Stimulated activated naive CD8-positive, alpha-beta T cell treated with anti-CD3 and anti-CD28 coated beads, Interleukin-15, Interleukin-2, amounts not matched to agents 100 U/mL and 50 U/mL, for 24 hours (primary cell): ENCODE data around the gene IL17RE.
"Not testable (repeated sequence)": the region's sequence is repeated elsewhere in the genome, so short reads cannot be mapped to it uniquely, and the experiment has no call there.

Experiments
- ATAC-seq: fragments of 150-1000 bp; cut with Tn5 transposase; one replicate; pipeline ENCODE4 v1.10.0; 2021
- DNase-seq: peaks from one replicate; pipeline ENCODE4 v3.0.0; 2021

The IL17RE gene

DNA sequence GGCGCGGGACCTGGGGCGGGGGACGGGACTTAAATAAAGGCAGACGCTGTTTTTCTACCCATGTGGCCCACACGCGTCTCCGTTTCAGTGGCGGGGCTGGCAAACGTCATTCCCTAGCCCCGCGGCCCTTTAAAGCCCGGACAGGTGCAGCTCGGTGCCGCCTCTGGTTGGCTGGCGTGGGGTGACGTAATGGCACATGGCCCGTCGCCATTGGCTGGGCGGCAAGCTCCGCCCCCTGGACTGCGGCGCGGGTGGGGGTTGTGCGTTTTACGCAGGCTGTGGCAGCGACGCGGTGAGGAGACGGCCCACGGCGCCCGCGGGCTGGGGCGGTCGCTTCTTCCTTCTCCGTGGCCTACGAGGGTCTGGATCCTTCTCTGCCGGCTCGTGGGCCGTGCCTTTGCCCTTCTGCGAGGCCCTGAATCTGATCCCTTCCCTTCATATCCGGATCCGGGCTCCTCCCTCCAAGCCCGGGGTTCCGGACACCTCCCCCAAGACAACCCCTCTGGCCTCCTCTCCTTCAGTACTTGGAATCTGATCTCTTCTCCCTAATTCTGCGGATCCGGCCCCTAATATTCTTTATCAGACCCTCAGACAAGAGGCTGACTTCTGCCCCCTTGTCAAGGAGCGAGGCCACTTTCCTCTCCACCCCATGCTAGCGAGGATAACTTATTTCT is 31.1 kb downstream of the IL17RE start, which contains the start of gene CRELD1:
CRELD1 (plus strand) TSS at position 274 of the 674 bp plus-strand sequence. CDS start 605 bp downstream, outside the sequence.
- DNase-seq (peak; percentile 97), ATAC-seq (peak; percentile 85)

DNA sequence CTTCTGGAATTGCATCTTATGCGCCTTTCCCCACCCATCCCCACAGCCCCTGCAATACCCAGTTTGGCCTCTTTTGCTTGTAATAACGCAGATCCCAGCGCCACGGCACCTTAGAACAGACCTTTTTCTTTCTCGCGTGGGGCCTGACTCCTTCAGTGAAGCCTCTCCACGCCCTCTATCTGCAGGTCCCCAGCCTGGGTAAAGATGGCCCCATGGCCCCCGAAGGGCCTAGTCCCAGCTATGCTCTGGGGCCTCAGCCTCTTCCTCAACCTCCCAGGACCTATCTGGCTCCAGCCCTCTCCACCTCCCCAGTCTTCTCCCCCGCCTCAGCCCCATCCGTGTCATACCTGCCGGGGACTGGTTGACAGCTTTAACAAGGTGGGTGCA is 31.6 kb downstream of the IL17RE start:
- no peak for ATAC-seq
- peak; percentile 22 for DNase-seq

DNA sequence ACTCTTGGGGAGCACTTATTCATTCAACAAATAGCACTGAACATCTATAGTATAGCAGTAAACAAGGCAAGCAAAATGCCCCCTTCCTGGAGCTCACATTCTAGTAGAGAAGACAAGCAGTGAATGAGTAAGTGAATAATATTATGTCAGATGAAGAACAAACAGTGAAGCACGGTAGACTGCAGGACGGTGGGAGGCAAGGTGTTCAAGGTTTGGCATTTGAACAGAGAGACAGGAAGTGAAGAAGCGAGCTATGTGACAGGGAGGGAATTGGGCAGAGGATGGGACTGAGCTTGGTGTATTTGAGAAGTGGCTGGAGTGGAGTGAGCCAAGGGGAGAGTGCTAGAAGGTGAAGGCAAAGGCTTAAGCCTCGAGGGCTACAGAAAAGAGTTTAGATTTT is 32.3 kb downstream of the IL17RE start:
- no peak for DNase-seq
- ATAC-seq = no peak

DNA sequence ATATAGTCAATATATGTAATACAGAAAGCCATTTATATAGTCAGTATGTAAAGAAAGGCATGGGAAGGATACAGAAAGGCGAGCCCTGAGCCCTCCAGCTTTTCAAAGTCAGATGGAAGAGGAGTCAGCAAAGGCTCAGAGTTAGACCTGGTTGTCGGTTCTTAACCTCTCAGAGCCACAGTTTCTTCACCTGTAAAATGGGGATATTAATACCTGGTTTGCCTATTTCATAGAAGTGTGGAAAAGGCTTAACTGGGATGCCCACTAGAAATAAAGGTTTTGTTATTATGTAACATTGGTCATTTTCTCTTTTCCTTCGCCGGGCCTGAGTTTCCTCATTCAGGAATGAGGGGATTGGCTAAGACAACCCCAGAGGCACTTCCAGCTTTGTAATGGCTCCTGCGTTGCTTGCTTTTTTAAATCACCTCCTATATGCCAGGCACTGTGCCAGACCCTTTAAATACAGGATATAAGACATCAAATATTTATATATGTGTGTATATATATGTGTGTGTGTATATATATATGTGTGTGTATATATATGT is 33.4 kb downstream of the IL17RE start:
- no peak for ATAC-seq

DNA sequence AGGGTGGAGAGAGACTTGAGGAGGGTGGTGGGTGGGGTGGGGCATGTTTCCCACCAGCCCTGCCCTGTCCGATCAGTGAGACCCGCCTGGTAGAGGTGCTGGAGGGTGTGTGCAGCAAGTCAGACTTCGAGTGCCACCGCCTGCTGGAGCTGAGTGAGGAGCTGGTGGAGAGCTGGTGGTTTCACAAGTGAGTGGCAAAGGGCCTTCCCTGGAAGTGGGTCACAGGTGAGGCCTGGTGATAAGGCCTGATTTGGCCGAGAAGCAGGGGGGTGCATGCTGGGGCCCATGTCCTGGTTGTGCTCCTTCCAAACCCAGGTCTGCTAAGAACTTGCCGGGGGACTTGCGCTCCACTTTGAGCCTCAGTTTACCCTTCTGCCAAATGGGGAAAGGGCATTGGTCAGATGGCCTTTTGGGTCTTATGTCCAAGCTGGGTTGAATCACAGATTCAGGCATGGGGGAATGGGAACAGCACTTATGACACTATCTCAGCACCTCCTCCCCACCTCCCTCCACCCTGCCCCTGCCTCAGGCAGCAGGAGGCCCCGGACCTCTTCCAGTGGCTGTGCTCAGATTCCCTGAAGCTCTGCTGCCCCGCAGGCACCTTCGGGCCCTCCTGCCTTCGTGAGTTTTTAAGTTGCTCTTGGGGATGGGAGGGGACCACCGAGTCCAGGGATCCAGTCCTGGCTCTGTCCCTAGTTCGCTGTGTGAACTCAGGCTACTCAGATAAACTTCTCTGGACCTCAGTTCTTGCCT is 35.0 kb downstream of the IL17RE start:
- ATAC-seq = no peak
- no peak for DNase-seq

More for the DNA sequence above, 33.4 kb downstream of the IL17RE start:
- DNase-seq = no peak

DNA sequence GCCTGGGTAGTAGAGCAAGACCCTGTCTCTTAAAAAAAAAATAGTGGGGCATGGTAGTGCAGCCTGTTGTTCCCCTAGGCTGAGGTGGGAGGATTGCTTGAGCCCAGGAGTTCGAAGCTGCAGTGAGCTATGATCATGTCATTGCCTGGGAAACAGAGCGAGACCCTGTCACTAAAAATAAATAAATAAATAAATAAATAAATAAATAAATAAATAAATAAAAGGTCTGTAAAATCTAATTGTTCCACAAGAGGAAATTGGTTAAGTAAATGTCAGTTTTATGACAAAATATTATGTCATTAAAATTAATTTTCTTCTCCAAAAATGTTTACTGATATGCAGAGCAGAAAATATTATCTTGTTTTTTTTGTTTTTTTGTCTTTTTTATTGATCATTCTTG is 36.3 kb downstream of the IL17RE start:
- DNase-seq = no peak
- no peak for ATAC-seq

DNA sequence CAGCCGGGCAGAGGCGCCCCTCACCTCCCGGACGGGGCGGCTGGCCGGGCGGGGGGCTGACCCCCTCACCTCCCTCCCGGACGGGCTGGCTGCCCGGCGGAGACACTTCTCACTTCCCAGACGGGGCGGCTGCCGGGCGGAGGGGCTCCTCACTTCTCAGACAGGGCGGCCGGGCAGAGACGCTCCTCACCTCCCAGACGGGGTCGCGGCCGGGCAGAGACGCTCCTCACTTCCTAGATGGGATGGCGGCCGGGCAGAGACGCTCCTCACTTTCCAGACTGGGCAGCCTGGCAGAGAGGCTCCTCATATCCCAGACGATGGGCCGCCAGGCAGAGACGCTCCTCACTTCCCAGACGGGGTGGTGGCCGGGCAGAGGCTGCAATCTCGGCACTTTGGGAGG is 37.3 kb downstream of the IL17RE start:
- DNase-seq, ATAC-seq: not testable (repeated sequence)

DNA sequence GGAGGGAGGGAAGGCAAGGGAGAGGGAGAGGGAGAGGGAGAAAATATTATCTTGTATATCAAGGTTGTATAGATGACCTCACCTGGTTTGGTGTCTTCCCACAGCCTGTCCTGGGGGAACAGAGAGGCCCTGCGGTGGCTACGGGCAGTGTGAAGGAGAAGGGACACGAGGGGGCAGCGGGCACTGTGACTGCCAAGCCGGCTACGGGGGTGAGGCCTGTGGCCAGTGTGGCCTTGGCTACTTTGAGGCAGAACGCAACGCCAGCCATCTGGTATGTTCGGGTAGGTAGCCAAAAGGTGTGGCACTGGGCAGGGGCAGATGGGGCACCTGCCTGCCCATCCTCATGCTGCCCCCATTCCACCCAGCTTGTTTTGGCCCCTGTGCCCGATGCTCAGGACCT is 38.1 kb downstream of the IL17RE start:
- DNase-seq = no peak
- no peak for ATAC-seq

DNA sequence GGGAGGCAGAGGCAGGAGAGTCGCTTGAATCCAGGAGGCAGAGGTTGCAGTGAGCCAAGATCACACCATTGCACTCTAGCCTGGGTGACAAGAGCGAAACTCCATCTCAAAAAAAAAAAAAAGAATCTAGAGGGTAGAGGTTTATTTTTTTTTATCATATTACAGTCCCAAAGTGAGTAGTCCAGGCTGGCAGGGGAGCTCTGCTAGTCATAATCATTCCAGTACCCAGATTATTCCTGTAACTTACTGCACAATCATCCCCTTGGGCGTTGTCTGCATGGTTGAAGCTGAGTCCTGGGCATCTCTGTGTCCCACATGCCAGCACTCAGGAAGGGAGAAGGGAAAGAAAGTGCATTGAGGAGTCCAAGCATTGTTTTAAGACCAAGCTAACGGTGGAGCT is 39.5 kb downstream of the IL17RE start:
- no peak for ATAC-seq
- DNase-seq = no peak

DNA sequence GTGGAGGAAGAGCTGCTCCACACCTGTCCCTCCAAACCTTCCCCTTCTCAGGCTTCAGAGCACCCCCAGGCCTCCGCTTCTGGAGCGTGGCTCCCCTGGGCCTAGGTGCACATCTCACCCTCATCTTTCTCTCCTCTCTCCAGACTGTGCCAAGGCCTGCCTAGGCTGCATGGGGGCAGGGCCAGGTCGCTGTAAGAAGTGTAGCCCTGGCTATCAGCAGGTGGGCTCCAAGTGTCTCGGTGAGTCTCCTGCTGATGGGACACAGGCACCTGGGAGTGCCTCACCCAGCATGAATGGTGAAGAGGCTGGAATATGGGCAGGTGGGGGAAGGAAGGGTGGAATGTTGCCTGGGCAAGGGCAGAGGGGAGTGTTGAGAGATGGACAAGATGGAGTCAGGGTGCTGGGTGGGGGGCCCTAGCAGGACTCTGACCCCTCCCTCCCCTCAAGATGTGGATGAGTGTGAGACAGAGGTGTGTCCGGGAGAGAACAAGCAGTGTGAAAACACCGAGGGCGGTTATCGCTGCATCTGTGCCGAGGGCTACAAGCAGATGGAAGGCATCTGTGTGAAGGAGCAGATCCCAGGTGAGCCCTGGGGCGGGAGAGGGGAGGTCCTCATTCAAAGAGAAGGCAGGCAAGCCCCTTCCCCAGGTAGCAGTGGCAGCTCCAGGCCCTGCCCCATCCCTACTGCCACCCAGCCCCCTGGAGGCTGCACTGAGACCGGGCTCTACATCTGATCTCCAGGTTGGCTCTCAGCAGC is 40.5 kb downstream of the IL17RE start:
- DNase-seq (no peak), ATAC-seq (no peak)

DNA sequence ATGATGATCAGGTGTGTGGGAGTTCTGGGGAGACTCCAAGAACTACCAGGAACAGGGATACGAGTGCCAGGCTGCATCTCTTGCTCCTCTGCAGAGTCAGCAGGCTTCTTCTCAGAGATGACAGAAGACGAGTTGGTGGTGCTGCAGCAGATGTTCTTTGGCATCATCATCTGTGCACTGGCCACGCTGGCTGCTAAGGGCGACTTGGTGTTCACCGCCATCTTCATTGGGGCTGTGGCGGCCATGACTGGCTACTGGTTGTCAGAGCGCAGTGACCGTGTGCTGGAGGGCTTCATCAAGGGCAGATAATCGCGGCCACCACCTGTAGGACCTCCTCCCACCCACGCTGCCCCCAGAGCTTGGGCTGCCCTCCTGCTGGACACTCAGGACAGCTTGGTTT is 41.6 kb downstream of the IL17RE start:
- DNase-seq (no peak), ATAC-seq (no peak)

DNA sequence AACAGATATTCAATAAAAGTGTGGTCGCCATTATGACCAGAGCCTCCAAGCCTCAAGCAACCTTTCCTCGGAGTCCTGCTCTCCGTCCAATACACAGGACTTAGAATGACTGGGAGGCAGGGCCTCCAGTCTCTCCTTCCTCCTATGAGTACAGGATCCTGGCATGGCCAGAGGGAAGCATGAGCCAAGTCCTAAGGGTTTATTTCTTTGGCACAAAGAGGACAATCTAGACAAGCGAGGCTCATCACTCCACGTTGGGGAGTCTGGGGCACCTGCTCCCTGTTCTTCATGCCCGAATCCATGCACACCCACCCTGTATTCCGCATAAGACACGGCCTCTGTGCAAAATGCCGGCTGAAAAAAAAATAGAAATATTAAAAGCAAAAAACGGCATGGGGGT is 42.7 kb downstream of the IL17RE start:
- ATAC-seq (no peak), DNase-seq (no peak)

DNA sequence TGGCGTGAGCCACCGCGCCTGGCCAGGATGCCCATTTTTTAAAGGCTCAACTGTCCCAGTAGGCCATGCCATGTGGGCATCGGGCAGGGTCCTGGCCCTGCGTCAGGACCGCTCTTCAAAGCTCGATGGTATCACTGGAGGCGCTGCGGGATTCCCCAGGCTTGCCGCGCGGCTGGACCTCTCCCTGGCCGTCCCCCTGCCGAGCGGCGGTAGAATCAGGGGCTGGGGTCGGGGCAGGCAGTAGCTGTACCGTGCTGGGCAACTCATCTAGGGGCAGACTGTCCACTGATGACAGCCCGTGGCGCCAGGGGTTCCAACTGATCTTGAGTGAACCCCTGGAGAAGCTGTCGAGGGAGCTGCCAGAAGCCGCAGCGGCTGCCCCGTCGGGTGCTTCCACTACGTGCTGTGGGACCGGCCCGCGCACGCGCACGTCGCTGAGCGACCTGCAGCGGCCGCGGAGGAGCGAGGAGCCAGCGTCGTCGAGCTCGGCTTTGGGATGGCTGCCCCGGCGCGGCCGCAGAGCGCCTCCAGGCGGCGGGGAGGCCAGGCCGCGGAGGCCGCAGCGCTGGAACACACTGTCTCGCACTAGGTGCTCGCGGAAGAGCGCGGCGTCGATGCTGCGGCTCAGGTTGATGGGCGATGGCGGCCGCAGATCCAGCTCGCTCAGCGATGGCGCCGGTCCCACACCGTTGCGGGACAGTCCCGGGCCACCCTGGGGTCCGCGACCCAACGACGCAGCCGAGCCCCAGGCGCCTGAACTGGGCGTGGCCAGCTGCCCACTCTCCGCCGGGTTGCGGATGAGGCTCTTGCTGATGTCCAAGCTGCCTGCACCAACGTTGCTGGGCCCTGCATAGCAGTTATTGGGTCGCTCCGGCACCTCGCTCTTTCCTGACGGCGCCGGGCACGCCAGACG is 43.7 kb downstream of the IL17RE start:
- DNase-seq (peak; percentile 84), ATAC-seq (peak; percentile 78)

DNA sequence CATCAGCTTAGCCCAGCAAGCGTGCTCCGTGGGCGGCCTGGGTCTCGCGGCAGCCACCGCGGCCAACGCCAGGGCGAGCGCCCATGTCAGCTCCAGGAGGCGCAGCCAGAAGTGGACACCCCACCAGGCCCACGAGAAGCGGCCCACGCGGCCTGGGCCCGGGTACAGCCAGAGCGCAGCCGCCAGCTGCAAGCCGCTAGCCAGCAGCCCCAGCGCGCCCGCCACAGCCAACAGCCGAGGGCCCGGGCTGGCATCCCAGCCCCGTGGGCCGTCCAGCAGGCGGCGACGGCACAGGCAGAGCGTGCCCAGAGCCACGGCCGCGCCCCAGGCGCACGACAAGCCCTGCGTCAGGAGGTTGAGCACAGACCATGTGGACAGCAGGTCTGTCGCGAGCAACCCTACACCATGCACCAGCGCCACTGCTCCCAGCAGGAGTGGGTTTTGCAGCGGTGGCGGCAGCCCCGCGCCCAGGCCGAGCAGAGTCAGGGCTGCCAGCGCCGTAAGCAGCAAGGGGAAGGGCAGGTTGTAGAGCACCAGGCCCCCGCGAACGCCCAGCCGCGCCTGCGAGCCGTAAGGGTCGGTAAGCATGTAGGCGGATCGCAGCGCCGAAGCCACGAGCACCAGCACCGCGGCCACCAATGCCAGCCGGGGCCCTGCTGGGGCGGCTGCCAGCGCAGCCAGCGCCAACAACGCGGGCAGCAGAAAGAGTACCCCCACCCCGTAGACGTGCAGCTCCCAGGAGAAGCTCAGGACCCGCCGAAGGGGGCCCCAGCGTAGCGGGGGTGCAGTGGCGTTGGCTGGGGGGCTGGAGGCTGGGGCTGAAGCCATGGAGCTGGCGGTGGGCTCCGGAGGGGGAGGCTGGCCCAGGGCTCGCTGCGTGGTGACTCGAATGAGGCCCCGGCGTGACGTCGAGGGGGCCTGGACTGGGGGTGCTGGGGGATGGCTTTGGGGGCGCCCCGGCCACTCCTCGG is 44.7 kb downstream of the IL17RE start:
- ATAC-seq (no peak), DNase-seq (no peak)

DNA sequence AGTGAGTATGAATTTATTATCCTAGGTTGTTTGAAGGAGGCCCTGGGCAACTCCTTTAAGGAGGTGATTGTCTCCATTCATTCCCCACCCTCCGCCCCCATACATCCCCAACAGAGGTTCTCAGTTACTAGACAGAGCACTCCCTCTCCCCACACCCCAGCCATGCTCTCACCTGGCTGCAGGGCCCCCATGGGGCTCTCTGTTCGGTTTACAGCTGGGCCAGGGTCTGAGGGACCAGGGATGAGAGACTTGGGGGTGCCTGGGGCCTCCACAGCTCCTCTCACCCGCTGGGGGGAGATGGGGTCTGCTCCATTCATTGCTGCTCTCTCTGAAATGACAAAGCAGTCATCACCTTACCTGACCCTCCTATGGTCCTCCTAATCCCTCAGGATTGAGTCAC is 45.9 kb downstream of the IL17RE start:
- ATAC-seq = no peak
- DNase-seq = no peak

DNA sequence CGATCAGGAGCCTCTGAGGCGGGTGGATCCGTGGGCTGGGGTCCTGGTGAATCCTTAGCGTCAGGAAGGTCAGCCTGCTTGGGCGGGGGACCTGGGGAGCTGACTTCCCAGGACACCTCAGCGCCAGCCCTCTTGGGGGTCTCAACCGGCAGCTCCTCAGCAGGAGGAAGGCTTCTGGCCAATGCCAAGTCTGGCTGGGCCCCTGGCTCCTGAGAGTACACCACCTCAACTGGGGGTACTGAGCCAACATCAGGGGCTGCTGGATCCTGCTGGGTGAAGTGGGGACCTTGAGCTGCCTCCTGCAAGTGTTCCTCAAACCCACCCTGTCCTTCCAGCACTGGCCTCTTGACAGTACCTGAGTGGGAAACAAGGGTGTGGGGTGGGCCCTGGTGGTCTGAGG is 46.5 kb downstream of the IL17RE start:
- ATAC-seq = no peak
- DNase-seq = no peak

DNA sequence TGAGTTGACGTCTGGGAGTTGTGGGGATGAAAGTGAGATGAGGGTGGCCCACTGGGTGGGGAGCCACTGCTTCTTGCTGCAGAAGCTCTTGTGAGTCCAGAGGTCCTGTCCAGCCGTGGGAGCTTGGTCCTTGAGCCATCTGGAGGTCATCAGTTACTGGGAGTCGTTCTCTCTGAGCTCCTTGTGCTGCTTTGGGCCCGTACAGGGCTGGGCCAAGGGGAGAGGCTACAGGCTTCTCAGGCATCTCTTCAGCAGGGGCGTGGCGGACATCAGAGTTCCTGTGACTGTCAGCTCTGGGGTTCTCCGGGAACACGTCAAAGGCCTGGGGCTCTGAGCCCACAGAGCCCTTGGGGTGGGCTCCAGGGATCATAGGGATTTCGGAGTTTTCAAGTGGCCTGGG is 47.0 kb downstream of the IL17RE start:
- no peak for DNase-seq
- no peak for ATAC-seq

DNA sequence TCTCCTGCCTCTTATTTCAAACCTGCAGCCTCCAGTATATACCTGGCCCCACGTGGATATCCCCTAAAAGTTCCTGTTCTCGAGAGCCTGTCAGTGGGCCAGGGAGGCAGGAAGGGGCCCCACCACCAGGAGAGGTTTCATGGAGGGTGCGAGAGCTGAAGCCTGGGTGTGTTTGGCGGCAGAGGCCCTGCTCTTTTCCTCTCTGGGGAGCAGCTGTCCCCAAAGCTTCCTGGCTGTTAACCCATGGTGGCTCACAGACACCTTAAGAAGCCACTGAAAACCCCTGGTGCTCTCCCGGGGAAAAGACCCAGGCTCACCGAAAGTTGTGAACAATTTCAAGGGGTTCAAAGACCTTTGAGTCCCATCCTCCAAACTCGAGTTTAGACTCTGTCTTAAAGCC is 48.5 kb downstream of the IL17RE start:
- DNase-seq (peak; percentile 45), ATAC-seq (peak; percentile 29)

DNA sequence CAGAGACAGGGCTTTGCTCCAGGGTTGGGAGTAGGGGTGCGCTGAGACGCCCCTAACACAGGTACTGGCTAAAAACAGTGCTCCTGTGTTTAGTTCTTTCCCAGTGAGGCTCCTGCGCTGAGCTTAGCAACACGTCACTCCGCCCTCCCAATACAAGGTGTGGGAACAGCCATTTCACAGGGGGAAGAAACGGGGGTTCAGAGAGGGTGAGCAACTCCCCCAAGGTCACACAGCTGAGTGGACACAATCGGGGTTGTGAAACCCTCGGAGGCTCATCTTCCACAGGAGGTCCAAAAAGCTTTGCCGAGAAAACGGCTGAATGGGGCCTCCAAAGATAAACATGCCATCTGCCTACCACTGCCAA is 48.9 kb downstream of the IL17RE start:
- peak; percentile 19 for ATAC-seq
- no peak for DNase-seq

DNA sequence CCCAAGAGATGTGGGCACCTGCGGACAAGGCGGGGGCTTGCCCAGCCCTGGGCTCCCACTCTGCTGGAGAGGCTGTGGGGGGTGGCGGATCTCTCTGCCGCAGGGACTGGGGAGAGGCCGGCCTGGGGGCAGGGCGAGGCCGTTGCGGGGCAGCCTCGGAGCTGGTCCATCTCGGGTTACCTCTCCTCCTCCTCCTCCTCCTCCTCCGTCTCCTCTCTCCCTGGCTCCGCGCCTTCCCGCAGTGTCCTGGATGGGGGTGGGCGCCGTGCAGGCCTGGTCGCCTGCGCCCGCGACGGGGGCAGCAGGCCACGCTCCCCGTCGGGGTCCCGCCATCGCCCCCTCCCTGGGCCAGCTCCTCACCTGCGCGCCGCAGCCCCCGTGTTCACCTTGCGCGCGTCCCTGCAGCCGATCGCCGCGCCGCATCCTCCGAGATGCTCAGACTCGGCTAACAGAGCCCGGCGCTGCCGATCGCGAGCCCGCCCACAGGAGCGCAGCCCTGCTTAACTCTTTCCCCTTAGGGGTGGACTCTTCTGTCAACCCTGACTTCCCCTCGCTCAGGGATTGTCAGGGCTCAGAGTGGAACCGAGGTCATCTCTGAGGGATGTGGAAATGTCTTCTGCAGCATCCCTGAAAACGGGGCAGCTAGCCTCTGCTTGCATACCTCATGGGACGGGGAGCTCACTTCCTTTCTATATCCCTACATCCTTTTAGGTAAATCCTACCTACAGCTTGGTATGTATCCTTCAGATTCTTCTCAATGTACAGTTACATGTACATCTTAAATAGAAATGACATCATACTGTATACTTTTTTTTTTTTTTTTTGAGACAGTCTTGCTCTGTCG is 49.5 kb downstream of the IL17RE start, which contains the start of gene PRRT3:
PRRT3 (minus strand) TSS at position 447 of the 844 bp plus-strand sequence. CDS start 2,293 bp downstream, outside the sequence.
- DNase-seq = peak; percentile 73
- peak; percentile 82 for ATAC-seq
